Activated T-helper 17 cell treated with anti-CD3 and anti-CD28 coated beads, Interleukin-2, amount 50 U/mL, for 72 hours (primary cell): ENCODE results near the gene SERTAD2. TPM values are rescaled to one million over a fixed set of nuclear protein-coding genes. Genes with fewer than 3 reads are reported as not detected.
A peak's percentile ranks its signal among the peaks of the same experiment; 100 is the strongest.

Experiments used
- ATAC-seq: fragments of 150-1000 bp; cut with Tn5 transposase; replicated peaks from 2 replicates; pipeline ENCODE4 v1.10.0; 2021; ENCODE audit warnings: mild to moderate bottlenecking, moderate library complexity
- H3K27ac Mint-ChIP-seq: one replicate; pipeline ENCODE4 v1.8.0; 2022; ENCODE audit warnings: mixed read lengths
- H3K27me3 Mint-ChIP-seq: one replicate; pipeline ENCODE4 v1.8.0; 2022; ENCODE audit warnings: mixed read lengths
- H3K36me3 Mint-ChIP-seq: one replicate; pipeline ENCODE4 v1.8.0; 2022; ENCODE audit warnings: low read depth, mild to moderate bottlenecking, mixed read lengths
- H3K4me1 Mint-ChIP-seq: one replicate; pipeline ENCODE4 v1.8.0; 2022; ENCODE audit warnings: mixed read lengths
- H3K4me3 Mint-ChIP-seq: one replicate; pipeline ENCODE4 v1.8.0; 2022; ENCODE audit warnings: mild to moderate bottlenecking, mixed read lengths
- H3K9me3 Mint-ChIP-seq: one replicate; pipeline ENCODE4 v1.8.0; 2022; ENCODE audit warnings: mixed read lengths
- total RNA-seq, 2 donors: library from RNA; stranded (reverse); gene quantifications; one replicate each; pipeline ENCODE4 v1.2.3, GENCODE V29; 2022

SERTAD2 gene
- total RNA-seq, 2 donors from 2014 or later: 11.5 to 30.7 TPM

GRCh38 chr2:64622443-64623241, 31.1 kb downstream of the SERTAD2 start:
- no peak overlapping the region for H3K27ac Mint-ChIP-seq
- no peaks in the 10 kb centered on the region for H3K4me1 Mint-ChIP-seq
- no peak overlapping the region for H3K4me3 Mint-ChIP-seq
- H3K27me3 Mint-ChIP-seq: no peaks in the 10 kb centered on the region
- H3K9me3 Mint-ChIP-seq: no peaks in the 10 kb centered on the region
- ATAC-seq: no peak
- no peaks in the 10 kb centered on the region for H3K36me3 Mint-ChIP-seq

DNA sequence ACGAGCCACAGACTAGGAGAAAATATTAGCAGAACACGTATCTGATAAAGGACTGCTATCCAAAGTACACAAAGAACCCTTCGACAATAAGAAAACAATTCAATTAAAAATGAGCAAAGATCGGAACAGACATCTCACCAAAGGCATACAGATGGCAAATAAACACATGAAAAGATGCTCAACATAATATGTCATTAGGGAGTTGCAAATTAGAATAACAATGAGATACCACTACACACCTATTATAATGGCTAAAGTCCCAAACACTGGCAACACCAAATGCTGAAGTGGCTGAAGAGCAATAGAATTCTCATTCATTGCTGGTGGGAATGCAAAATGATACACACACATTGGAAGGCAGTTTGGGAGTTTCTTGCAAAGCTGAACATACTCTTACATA, 33.1 kb downstream of the SERTAD2 start:
- no peak overlapping the region for H3K27ac Mint-ChIP-seq
- no peaks in the 10 kb centered on the region for H3K27me3 Mint-ChIP-seq
- H3K36me3 Mint-ChIP-seq: no peaks in the 10 kb centered on the region
- no peaks in the 10 kb centered on the region for H3K9me3 Mint-ChIP-seq
- H3K4me1 Mint-ChIP-seq: no peaks in the 10 kb centered on the region
- ATAC-seq: no peak
- no peak overlapping the region for H3K4me3 Mint-ChIP-seq

- H3K4me3 Mint-ChIP-seq: no peak overlapping the region
- H3K9me3 Mint-ChIP-seq: no peaks in the 10 kb centered on the region
- ATAC-seq: no peak
- H3K36me3 Mint-ChIP-seq: no peaks in the 10 kb centered on the region
- no peaks in the 10 kb centered on the region for H3K4me1 Mint-ChIP-seq
- H3K27me3 Mint-ChIP-seq: no peaks in the 10 kb centered on the region
- H3K27ac Mint-ChIP-seq: peak overlapping the region; percentile 61
Measured at GRCh38 chr2:64617631-64618151, 36.0 kb downstream of the SERTAD2 start.

DNA sequence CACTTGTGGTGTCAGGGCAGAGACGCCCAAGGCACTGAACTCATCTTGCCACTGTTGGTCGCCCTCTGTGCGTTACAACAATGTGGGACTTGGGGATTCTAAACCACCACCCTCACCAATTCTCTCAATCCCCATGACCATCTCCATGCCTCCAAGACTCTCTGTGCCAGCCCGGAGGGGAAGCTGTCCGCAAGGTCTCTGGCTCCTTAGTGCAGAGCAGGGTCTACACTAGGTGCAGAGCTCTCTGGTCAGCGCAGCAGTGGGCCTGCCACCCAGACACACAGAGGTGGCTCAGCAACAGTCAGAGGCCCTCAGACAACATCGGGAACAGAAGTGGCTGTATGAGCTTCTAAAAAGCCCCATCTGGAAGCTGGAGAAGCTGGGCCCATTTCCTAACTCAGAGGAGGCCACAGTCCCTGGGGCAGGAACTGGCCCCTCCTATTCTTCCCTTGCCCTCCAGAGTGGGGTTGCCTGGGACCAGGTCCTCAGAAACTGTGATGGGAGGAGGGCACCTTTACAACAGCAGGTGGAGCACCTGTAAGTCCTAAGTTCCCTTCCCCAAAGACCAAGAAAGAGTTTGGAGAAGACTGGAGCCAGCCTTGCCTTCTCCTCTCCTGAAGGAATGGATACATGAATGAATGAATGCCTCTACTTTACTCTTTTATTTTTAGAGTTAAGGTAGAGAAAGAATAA, 37.7 kb downstream of the SERTAD2 start:
- no peaks in the 10 kb centered on the region for H3K9me3 Mint-ChIP-seq
- no peak overlapping the region for H3K27ac Mint-ChIP-seq
- H3K4me1 Mint-ChIP-seq: no peaks in the 10 kb centered on the region
- no peak overlapping the region for H3K4me3 Mint-ChIP-seq
- H3K27me3 Mint-ChIP-seq: no peaks in the 10 kb centered on the region
- H3K36me3 Mint-ChIP-seq: no peaks in the 10 kb centered on the region
- ATAC-seq: no peak

DNA sequence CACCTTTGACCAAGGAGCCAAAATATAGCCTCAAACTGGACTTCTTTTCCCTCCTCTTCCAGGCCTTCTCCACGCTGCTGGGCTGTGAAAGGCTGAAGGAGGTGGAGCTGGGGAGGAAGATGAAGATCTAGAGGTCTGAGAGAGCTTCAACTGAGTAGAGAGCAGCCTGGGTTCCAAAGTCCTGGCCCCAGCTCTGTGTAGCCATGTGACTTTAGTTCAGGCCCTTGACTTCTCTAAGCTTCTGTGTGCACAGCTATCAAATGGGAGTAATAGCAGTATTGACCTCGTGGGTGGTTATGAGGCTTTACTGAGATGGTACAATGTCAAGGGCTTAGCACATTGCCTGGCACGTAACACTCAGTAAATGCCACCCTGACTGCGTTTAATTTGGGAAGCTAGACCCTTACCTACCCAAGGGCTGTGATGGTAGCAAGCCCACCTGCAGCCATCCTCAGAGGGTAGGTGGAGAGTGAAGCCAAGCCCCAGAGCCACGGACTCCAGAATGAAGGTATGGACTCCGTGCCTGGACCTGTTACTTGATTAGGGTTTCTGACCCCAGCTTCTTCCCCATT, 38.4 kb downstream of the SERTAD2 start:
- no peaks in the 10 kb centered on the region for H3K9me3 Mint-ChIP-seq
- no peak for ATAC-seq
- H3K4me3 Mint-ChIP-seq: no peak overlapping the region
- no peaks in the 10 kb centered on the region for H3K27me3 Mint-ChIP-seq
- H3K4me1 Mint-ChIP-seq: no peaks in the 10 kb centered on the region
- H3K27ac Mint-ChIP-seq: no peak overlapping the region
- no peaks in the 10 kb centered on the region for H3K36me3 Mint-ChIP-seq

- H3K4me3 Mint-ChIP-seq: no peak overlapping the region
- H3K27ac Mint-ChIP-seq: no peak overlapping the region
- no peaks in the 10 kb centered on the region for H3K36me3 Mint-ChIP-seq
- H3K27me3 Mint-ChIP-seq: no peaks in the 10 kb centered on the region
- H3K9me3 Mint-ChIP-seq: no peaks in the 10 kb centered on the region
- ATAC-seq: no peak
- peaks cover under 1% of the 10 kb centered on the region for H3K4me1 Mint-ChIP-seq
Measured at GRCh38 chr2:64613276-64613675, 40.4 kb downstream of the SERTAD2 start.

DNA sequence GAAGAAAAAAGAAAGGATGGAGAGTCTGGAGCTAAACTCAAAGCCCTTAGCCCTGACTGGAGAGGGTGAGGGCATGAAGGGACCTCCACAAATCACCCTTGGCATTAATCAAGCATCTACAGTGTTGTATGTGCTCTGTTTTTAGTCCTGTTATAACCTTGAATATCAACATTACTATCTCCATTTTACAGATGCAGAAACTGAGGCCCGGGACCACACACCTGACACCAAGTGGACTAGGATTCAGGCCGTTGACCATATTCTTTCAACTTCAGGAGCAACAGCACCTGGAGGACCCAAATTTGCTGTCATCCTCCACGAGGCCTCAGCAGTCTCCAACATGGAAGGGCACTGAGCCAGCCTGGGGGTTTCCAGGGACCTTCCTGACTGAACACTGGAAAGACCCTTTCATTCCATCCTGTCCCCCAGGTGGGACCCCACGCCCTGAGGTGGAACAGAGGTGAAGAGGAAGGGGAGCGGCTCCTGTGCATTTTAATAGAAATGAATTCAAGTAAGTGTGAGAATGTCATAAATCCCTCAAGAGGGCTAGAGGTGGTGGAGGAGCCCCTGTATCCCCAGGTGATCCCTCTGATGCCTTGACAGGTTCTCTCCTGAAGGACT, 41.0 kb downstream of the SERTAD2 start:
- Mint-ChIP-seq H3K27me3 (no peaks in the 10 kb centered on the region), H3K36me3 (no peaks in the 10 kb centered on the region), H3K9me3 (no peaks in the 10 kb centered on the region), H3K4me3 (no peak overlapping the region), H3K4me1 (peaks cover 7% of the 10 kb centered on the region), H3K27ac (no peak overlapping the region)
- ATAC-seq: no peak

GRCh38 chr2:64610316-64610855, 43.3 kb downstream of the SERTAD2 start:
- H3K4me3 Mint-ChIP-seq: peak overlapping the region; percentile 61

GRCh38 chr2:64609942-64610281, 43.8 kb downstream of the SERTAD2 start:
- Mint-ChIP-seq H3K36me3 (no peaks in the 10 kb centered on the region), H3K27me3 (no peaks in the 10 kb centered on the region), H3K4me1 (peaks cover 19% of the 10 kb centered on the region), H3K9me3 (no peaks in the 10 kb centered on the region), H3K4me3 (peak overlapping the region; percentile 61), H3K27ac (peak overlapping the region; percentile 28)
- no peak for ATAC-seq

More at GRCh38 chr2:64610316-64610855, 43.3 kb downstream of the SERTAD2 start:
- H3K4me1 Mint-ChIP-seq: peaks cover 19% of the 10 kb centered on the region
- no peaks in the 10 kb centered on the region for H3K9me3 Mint-ChIP-seq
- no peaks in the 10 kb centered on the region for H3K27me3 Mint-ChIP-seq
- no peak overlapping the region for H3K27ac Mint-ChIP-seq
- ATAC-seq: no peak
- no peaks in the 10 kb centered on the region for H3K36me3 Mint-ChIP-seq

- no peaks in the 10 kb centered on the region for H3K27me3 Mint-ChIP-seq
- H3K27ac Mint-ChIP-seq: peak overlapping the region; percentile 28
- no peaks in the 10 kb centered on the region for H3K36me3 Mint-ChIP-seq
- no peaks in the 10 kb centered on the region for H3K9me3 Mint-ChIP-seq
- peak; percentile 28 for ATAC-seq
- H3K4me1 Mint-ChIP-seq: peaks cover 19% of the 10 kb centered on the region
- H3K4me3 Mint-ChIP-seq: peak overlapping the region; percentile 85
Measured at GRCh38 chr2:64609227-64609941, 44.3 kb downstream of the SERTAD2 start.

GRCh38 chr2:64608867-64609226, 44.9 kb downstream of the SERTAD2 start:
- H3K4me3 Mint-ChIP-seq: peak overlapping the region; percentile 85
- H3K27me3 Mint-ChIP-seq: no peaks in the 10 kb centered on the region
- H3K27ac Mint-ChIP-seq: no peak overlapping the region
- no peak for ATAC-seq
- no peaks in the 10 kb centered on the region for H3K36me3 Mint-ChIP-seq
- H3K9me3 Mint-ChIP-seq: peaks cover 4% of the 10 kb centered on the region
- peaks cover 19% of the 10 kb centered on the region for H3K4me1 Mint-ChIP-seq

- no peak for ATAC-seq
- H3K4me3 Mint-ChIP-seq: peak overlapping the region; percentile 85
- H3K4me1 Mint-ChIP-seq: peaks cover 19% of the 10 kb centered on the region
- peak overlapping the region; percentile 93 for H3K27ac Mint-ChIP-seq
- H3K9me3 Mint-ChIP-seq: peaks cover 4% of the 10 kb centered on the region
- no peaks in the 10 kb centered on the region for H3K36me3 Mint-ChIP-seq
- H3K27me3 Mint-ChIP-seq: no peaks in the 10 kb centered on the region
Measured at GRCh38 chr2:64607381-64608304, 46.1 kb downstream of the SERTAD2 start.
